ENCODE measurements around the gene SFMBT1. TPM values are rescaled to one million over a fixed set of nuclear protein-coding genes. Genes with fewer than 3 reads are reported as not detected.

The SFMBT1 gene
- total and polyA plus RNA-seq, 2 of the 4 experiments (the other 2 are of a cell fraction): 1.0 to 1.8 TPM

GRCh38 chr3:53005854-53006513 lies 39.9 kb downstream of the SFMBT1 start:
- H3K27me3 ChIP-seq (ENCODE audit: control insufficient read depth, insufficient read depth, low read length): no peaks in the 10 kb centered on the region
- H3K4ac ChIP-seq (ENCODE audit: low read depth, low read length): no peak overlapping the region
- in situ Hi-C loops (cut with MboI; ENCODE audit: low sequenced_read_pairs): no loop called here
- H2BK5ac ChIP-seq (ENCODE audit: low read depth, low read length, poor library complexity, severe bottlenecking): no peak overlapping the region
- ATAC-seq (ENCODE audit: low read depth) (no peak), DNase-seq (no peak)
- H3K23ac ChIP-seq (ENCODE audit: low read depth, low read length): no peak overlapping the region
- H3K9ac ChIP-seq (ENCODE audit: low read depth, low read length): no peak overlapping the region
- no peak overlapping the region for H3K4me2 ChIP-seq (ENCODE audit: low read depth, low read length)
- dilution Hi-C loops (cut with HindIII; ENCODE audit: low sequenced_read_pairs, unreplicated experiment): no loop called here
- no peak overlapping the region for H2AK9ac ChIP-seq (replicated peaks; ENCODE audit: low read depth, low read length, poor library complexity)
- no peaks in the 10 kb centered on the region for H3K4me1 ChIP-seq (ENCODE audit: control insufficient read depth, insufficient read depth, low read length)
- no peak for TF ChIP-seq ELK1 (IDR thresholded peaks at IDR 0.05; ENCODE audit: borderline replicate concordance, low read depth, low read length)
- no peak for TF ChIP-seq FOS (IDR thresholded peaks at IDR 0.05; ENCODE audit: low read depth, low read length)
- no peaks in the 10 kb centered on the region for H3K36me3 ChIP-seq (ENCODE audit: control insufficient read depth, insufficient read depth, low read length)
- no peak overlapping the region for H4K91ac ChIP-seq (ENCODE audit: insufficient read depth, low read depth, low read length)
- no peak overlapping the region for H3K4me3 ChIP-seq (ENCODE audit: insufficient read depth, low read depth, low read length)
- no peak overlapping the region for H2BK120ac ChIP-seq (ENCODE audit: low read depth, low read length)
- no peaks in the 10 kb centered on the region for H3K79me1 ChIP-seq (ENCODE audit: low read depth in 1 of 2, low read length in 2 of 2)
- H3K56ac ChIP-seq (ENCODE audit: extremely low read depth, insufficient read depth, low read length): no peak overlapping the region
- H3K9me3 ChIP-seq (ENCODE audit: control insufficient read depth, insufficient read depth, low read length): no peaks in the 10 kb centered on the region
- no peak overlapping the region for H4K5ac ChIP-seq (ENCODE audit: low read depth, low read length)
- H2AK5ac ChIP-seq (ENCODE audit: low read depth, low read length): no peak overlapping the region
- H3K9me1 ChIP-seq (ENCODE audit: insufficient read depth, low read length): no peaks in the 10 kb centered on the region; the same call in 1 of the 2 replicates
- H4K20me1 ChIP-seq (ENCODE audit: insufficient read depth, low read length): no peaks in the 10 kb centered on the region
- H3K14ac ChIP-seq (replicated peaks; ENCODE audit: low read depth, low read length): no peak overlapping the region
- POLR2A ChIA-PET (ENCODE audit: unreplicated experiment): no interaction called here
- no peak overlapping the region for H3K27ac ChIP-seq (ENCODE audit: insufficient read depth, low read length)
- no peak overlapping the region for H2BK20ac ChIP-seq (ENCODE audit: low read depth, low read length)
- 69% methylated on average over 6 of the region's 12 CpGs; no CpG with 5 or more reads in 1 of the 2 experiments for WGBS, 2 experiments (ENCODE audit: extremely low coverage in 2 of 2, insufficient read length in 1 of 2)
- H2BK15ac ChIP-seq (ENCODE audit: low read depth, low read length): no peak overlapping the region
- CTCF ChIA-PET: interaction anchor here (0.6 kb wide), 1 partner anchor 41 kb away, joined by 3 read pairs; no protein-coding TSS in a partner anchor
- no peak overlapping the region for H4K8ac ChIP-seq (ENCODE audit: low read depth in 2 of 2, low read length in 2 of 2)
- intact Hi-C loops (cut with micrococcal nuclease): loop anchor here (1.0 kb wide), 1 partner anchor 14 kb away; no protein-coding TSS in a partner anchor
- H3K18ac ChIP-seq (ENCODE audit: low read depth, low read length): no peak overlapping the region
- no peak overlapping the region for H2AFZ ChIP-seq (replicated peaks; ENCODE audit: low read length, poor library complexity)
- no TSS peak for BruUV-seq (replicated peaks)

Measured in IMR-90 (cell line).